Body of pancreas (tissue), 4 donors: ENCODE results near the gene WDR53. TPM values are rescaled to one million over a fixed set of nuclear protein-coding genes. Genes with fewer than 3 reads are reported as not detected.

Experiments
- ATAC-seq: fragments of 150-250 bp; one replicate; pipeline ENCODE4 v1.9.1; 2016
- DNase-seq, 4 donors: peaks; one replicate each; pipeline ENCODE4 v3.0.0-alpha.2; 2019
- H3K27ac ChIP-seq, 4 donors: fragments of 200-600 bp; sonication (generic); 1 replicate in 3 of 4; 2 replicates in 1 of 4; pipeline versions ENCODE4 v1.5.1 to v1.6.1; 2016 to 2019; ENCODE audit warnings: mild to moderate bottlenecking in 1 of 4, mixed read lengths in 1 of 4, moderate library complexity in 1 of 4
- H3K27me3 ChIP-seq, 2 donors: fragments of 200-600 bp; sonication (generic); one replicate each; pipeline ENCODE4 v1.6.0; 2016; ENCODE audit warnings: mild to moderate bottlenecking in 1 of 2
- H3K36me3 ChIP-seq, 2 donors: fragments of 200-600 bp; sonication (generic); replicated peaks in 1 of 2; 2 replicates each; pipeline ENCODE4 v1.5.1; 2016; ENCODE audit warnings: low read depth in 2 of 2; ENCODE audit not compliant: insufficient read depth in 1 of 2
- H3K4me1 ChIP-seq: fragments of 200-600 bp; sonication (generic); one replicate; pipeline ENCODE4 v1.6.0; 2016
- H3K4me3 ChIP-seq, 2 donors: fragments of 200-600 bp; sonication (generic); 1 replicate in 1 of 2; 2 replicates in 1 of 2; pipeline ENCODE4 v1.5.1; 2016 to 2019
- H3K9me3 ChIP-seq, 3 donors: fragments of 200-600 bp; sonication (generic); 1 replicate in 2 of 3; 2 replicates in 1 of 3; pipeline ENCODE4 v1.5.1; 2016
- POLR2A ChIP-seq, 3 donors: fragments of 450-650 bp; IDR thresholded peaks; one replicate each; pipeline ENCODE4 v1.6.1; 2016; ENCODE audit warnings: antibody characterized with exemption in 3 of 3, mild to moderate bottlenecking in 2 of 3
- WGBS, 2 donors: methylation state at CpG; one replicate each; pipeline ENCODE4 v1.1.5; 2017; 5-methylcytosine and 5-hydroxymethylcytosine counted together
- intact Hi-C: fragments of 100-400 bp; cut with DNase I; formaldehyde crosslinking; loops from one replicate; pipeline ENCODE4 v1.15.1; 2023
- small RNA-seq: library from RNA; depleted of rRNA; stranded (forward); fragments of <200 nt; gene quantifications from one replicate; pipeline ENCODE3, GENCODE V24; 2016
- total RNA-seq, 2 donors: library from RNA; depleted of rRNA; stranded (reverse); fragments of >200 nt; gene quantifications; one replicate each; pipeline ENCODE4 v1.1.0, GENCODE V29; 2016
- TF ChIP-seq, protein P1 (sequence below), 7 experiments: fragments of 450-650 bp in 4 of 7; fragments of 200-600 bp in 3 of 7; sonication (generic) in 3 of 7; IDR thresholded peaks; one replicate each; pipeline ENCODE4 v1.5.1; 2016 to 2019; ENCODE audit warnings: antibody characterized with exemption in 7 of 7

The WDR53 gene
- total RNA-seq, 2 donors from 2014 or later, result 0.66 to 4.2 TPM

- 78 to 81% methylated on average over 8 of the region's 8 CpGs for WGBS, 2 donors
- intact Hi-C loops, result no loop called here
These were observed 61.7 kb downstream of the WDR53 start for GRCh38 chr3:196506687-196507086.

GRCh38 chr3:196504556-196504955 is 63.8 kb downstream of the WDR53 start:
- TF ChIP-seq, protein P1, sequence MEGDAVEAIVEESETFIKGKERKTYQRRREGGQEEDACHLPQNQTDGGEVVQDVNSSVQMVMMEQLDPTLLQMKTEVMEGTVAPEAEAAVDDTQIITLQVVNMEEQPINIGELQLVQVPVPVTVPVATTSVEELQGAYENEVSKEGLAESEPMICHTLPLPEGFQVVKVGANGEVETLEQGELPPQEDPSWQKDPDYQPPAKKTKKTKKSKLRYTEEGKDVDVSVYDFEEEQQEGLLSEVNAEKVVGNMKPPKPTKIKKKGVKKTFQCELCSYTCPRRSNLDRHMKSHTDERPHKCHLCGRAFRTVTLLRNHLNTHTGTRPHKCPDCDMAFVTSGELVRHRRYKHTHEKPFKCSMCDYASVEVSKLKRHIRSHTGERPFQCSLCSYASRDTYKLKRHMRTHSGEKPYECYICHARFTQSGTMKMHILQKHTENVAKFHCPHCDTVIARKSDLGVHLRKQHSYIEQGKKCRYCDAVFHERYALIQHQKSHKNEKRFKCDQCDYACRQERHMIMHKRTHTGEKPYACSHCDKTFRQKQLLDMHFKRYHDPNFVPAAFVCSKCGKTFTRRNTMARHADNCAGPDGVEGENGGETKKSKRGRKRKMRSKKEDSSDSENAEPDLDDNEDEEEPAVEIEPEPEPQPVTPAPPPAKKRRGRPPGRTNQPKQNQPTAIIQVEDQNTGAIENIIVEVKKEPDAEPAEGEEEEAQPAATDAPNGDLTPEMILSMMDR (IDR thresholded peaks at IDR 0.05), result no peak
- TF ChIP-seq POLR2A (IDR thresholded peaks at IDR 0.05), result no peak
- DNase-seq (no peak), ATAC-seq (no peak)
- no peaks in the 10 kb centered on the region for H3K27me3 ChIP-seq
- no peaks in the 10 kb centered on the region for H3K36me3 ChIP-seq
- 93 to 96% methylated on average over 6 of the region's 6 CpGs for WGBS, 2 donors
- H3K4me3 ChIP-seq, result no peak overlapping the region
- H3K27ac ChIP-seq, result peak overlapping the region in 1 of 4 donors; percentile 99
- intact Hi-C loops, result no loop called here
- peaks cover 17% of the 10 kb centered on the region for H3K4me1 ChIP-seq
- H3K9me3 ChIP-seq, result no peaks in the 10 kb centered on the region

More at GRCh38 chr3:196506687-196507086, 61.7 kb downstream of the WDR53 start:
- Histone ChIP-seq H3K4me1 (no peaks in the 10 kb centered on the region), H3K36me3 (no peaks in the 10 kb centered on the region), H3K9me3 (no peaks in the 10 kb centered on the region), H3K27me3 (no peaks in the 10 kb centered on the region), H3K4me3 (no peak overlapping the region), H3K27ac (no peak overlapping the region)
- no peak for TF ChIP-seq POLR2A (IDR thresholded peaks at IDR 0.05)
- TF ChIP-seq, protein P1 (IDR thresholded peaks at IDR 0.05), result no peak
- DNase-seq (no peak), ATAC-seq (no peak)

Small RNA genes lying within 50 kb of the gene (small RNA-seq; reads per million reads assigned to genes)
- gene RPS29P3, result not detected

Other genes with a start within 250 kb of the WDR53 start
- gene TM4SF19, start 230.2 kb downstream of the WDR53 start, total RNA-seq, result not detected
- 10 to 100 TPM in 1 of 2 donors, 1 to 10 TPM in 1; 8.6 to 11.2 TPM for gene UBXN7, start 136.1 kb downstream of the WDR53 start, total RNA-seq
- gene RNF168, start 64.8 kb downstream of the WDR53 start, total RNA-seq, result 1 to 10 TPM; 7.0 to 8.9 TPM
- gene SMCO1, start 53.2 kb downstream of the WDR53 start, total RNA-seq, result not detected
- gene FBXO45, start 106 bp upstream of the WDR53 start, total RNA-seq, result 1 to 10 TPM; 1.3 to 4.4 TPM
- gene NRROS, start 71.1 kb upstream of the WDR53 start, total RNA-seq, result 1 to 10 TPM in 1 of 2 donors, under 1 TPM in 1; 0.66 to 1.8 TPM
- gene CEP19, start 143.7 kb upstream of the WDR53 start, total RNA-seq, result under 1 TPM in 1 of 2 donors, not detected in 1; 0.78 TPM
- 10 to 100 TPM; 16.6 to 41.5 TPM for gene PIGX, start 143.8 kb upstream of the WDR53 start, total RNA-seq
- gene PAK2, start 171.3 kb upstream of the WDR53 start, total RNA-seq, result 10 to 100 TPM; 27.5 to 28.3 TPM